Activated CD8-positive, alpha-beta memory T cell treated with anti-CD3 and anti-CD28 coated beads for 36 hours (primary cell): ENCODE data around the gene GAB3. TPM values are rescaled to one million over a fixed set of nuclear protein-coding genes. Genes with fewer than 3 reads are reported as not detected.

Experiments used
- CTCF ChIA-PET: fragments of 350-600 bp; sonication (Branson Sonifier 250); formaldehyde crosslinking; loops from one replicate; lab custom pipeline; 2021; ENCODE audit warnings: antibody characterized with exemption; lab: Charles Lee
- POLR2A ChIA-PET: fragments of 350-600 bp; sonication (Branson Sonifier 250); formaldehyde crosslinking; loops from one replicate; lab custom pipeline; 2021; ENCODE audit warnings: antibody characterized with exemption; lab: Charles Lee
- total RNA-seq, 2 experiments: library from RNA; stranded (reverse); gene quantifications; one replicate each; pipeline ENCODE4 v1.2.3, GENCODE V29; 2021

GAB3 gene
- total RNA-seq, 2 experiments from 2014 or later: 5.6 to 6.0 TPM

DNA sequence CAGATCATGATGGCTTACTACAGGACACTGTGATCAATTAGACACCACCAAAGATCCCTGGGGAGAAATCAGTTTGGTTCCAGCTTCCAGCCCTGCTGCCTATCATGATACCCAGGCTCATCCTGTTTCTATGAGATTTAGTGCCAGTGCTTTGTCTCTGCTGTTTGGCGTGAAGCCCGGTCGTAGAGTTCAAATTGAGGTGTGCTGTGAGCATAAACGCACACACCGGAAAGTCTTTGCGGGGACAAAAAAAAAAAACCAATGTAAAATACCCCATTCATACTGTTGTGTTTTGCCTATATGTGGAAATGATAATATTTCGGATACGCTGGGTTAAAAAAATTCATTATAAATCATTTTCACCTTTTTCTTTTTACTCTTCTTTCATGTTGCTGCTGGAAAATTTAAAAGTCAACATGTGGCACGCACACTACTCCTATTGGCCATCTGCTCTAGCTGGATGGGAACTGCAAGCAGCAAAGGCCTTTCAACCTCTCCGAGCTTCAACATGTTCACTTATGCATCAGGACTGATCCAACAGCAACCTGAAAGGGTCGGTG is 11.2 kb upstream of the GAB3 start:
- ChIA-PET POLR2A (no interaction called here), CTCF (interaction anchor here (1.1 kb wide), 1 partner anchor 14 kb away, joined by 4 read pairs; no protein-coding TSS in a partner anchor)

DNA sequence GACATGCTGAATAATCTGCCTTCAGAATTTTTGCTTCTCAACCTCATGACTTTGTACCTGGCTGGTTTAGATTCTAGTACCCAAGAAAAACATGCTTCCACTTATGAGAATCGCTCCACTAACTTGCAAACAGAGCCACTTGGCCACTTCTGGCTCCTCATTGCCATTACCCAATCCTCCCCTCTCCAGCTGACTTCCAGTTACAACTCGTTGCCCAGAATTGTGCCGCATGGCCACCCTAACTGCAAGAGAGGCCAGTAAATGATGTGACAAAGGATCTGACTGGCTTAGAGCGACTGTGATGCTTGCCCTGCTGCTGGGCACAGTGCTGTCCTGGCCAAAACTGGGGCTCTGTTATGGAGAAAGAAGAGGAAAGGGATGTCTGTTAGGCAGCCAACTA is 7.8 kb upstream of the GAB3 start:
- ChIA-PET POLR2A (no interaction called here), CTCF (no interaction called here)

DNA sequence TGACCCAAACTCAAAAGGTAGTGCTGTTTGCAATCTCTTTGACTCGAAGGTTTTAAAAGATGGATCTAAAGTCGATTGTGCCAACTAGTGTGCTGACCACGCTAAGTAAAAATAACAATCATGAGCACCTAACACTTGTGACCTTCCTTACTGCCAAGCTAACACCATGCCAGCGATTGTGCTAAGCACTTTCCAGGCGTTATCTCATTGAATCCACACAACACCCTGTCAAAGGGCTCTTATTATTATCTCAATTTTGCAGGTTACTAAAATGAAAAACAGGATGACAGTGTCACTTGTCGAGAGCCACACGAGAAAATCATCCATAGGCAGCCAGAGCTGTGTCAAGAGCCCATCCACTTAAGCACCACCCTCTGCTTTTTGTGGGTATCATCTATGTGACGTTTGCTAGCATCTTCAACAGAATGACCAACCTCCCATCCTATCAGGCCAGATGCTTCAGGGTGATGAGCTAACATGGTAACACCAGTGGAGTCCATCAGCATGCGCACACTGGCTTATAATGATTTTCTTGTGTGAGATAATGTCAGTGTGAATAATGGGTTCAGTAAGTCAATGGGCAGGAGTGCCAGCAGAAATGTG is 893 bp upstream of the GAB3 start:
- CTCF ChIA-PET: interaction anchor here (1.0 to 4.6 kb wide), 2 partner anchors 20 to 34 kb away, joined by 6 to 34 read pairs; no protein-coding TSS in a partner anchor
- POLR2A ChIA-PET: no interaction called here

DNA sequence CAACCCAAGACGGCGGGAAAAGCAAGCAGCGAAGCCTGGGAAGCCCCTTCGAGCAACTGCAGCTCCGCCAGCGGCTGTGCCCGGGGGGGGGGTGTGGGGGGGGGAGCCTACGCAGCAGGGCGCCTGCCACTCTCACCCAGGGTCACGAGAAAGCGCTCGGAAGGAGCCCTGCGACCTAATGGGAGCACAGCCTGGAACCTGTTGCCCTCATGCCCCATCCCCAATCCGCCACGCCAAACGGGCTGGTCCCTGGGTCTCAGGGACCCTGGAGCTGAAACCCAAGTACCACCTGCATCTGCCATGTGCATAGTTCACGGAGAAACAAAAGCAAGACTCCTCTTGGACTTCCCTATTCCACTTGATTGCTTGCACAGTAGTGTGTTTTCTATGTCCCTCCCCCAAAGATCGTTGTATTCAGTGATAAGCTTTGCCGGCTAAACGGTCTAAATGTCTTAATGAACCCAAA is 359 bp upstream of the GAB3 start:
- POLR2A ChIA-PET: interaction anchor here (0.8 to 1.6 kb wide), 3 partner anchors 14 to 32 kb away, joined by 3 to 8 read pairs (median 6); no protein-coding TSS in a partner anchor
- CTCF ChIA-PET: interaction anchor here (1.0 to 4.6 kb wide), 2 partner anchors 19 to 33 kb away, joined by 6 to 34 read pairs; no protein-coding TSS in a partner anchor

DNA sequence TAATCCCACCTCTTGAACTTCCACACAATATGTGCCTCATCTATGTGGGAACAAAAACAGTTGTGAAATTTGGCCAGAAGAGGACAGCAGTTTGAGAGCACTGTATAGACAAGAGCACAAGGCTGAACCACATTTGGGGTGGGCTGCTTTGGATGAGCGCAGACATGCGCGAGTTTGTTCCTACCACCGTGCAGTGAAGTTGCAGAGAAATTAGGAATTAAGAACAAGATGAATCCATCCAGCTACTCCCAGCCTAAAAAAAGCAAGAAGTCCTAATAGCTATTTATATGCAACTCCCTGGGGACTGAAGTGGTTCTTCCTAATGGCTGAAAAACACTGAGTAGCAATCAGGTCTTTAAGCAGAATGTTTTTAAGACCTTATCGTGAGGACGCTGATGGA is 1.0 kb downstream of the GAB3 start:
- CTCF ChIA-PET: interaction anchor here (2.3 to 4.6 kb wide), 2 partner anchors 25 to 32 kb away, joined by 16 to 34 read pairs; no protein-coding TSS in a partner anchor
- POLR2A ChIA-PET: interaction anchor here (1.6 kb wide), 1 partner anchor 31 kb away, joined by 6 read pairs; no protein-coding TSS in a partner anchor

DNA sequence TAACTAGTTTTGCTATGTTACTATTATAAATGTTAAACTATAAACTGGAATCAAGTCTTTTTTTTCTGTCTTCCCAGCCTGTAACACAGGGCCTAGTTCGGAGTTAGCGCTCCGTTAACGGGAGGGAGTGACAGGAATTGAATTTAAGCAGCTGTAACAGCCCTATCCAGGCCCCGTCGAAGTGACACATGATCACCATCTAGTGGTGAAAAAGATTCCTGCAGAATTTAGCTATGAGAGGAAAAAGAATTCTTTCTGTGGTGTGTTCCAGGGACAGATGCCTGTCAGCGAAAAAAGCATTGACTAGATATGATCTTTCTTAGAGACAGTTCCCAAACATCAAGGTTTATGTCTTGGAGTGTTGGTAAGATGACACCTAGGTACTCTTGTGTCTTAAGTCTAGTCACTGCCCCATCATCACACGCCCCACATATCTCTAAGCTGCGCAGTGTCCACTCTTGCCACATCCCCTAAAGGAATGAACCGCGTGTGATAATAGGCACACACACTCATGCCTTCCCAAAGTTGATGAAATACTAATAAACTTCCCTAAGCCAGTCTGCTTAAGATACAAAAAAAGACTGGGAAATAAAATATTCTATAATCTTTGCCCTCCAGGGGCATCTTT is 2.1 kb downstream of the GAB3 start:
- CTCF ChIA-PET: interaction anchor here (0.7 to 4.6 kb wide), 10 partner anchors 8 to 31 kb away, joined by 3 to 34 read pairs (median 4); partner anchors contain the start of gene DKC1
- POLR2A ChIA-PET: interaction anchor here (0.9 kb wide), 1 partner anchor 30 kb away, joined by 3 read pairs; no protein-coding TSS in a partner anchor

DNA sequence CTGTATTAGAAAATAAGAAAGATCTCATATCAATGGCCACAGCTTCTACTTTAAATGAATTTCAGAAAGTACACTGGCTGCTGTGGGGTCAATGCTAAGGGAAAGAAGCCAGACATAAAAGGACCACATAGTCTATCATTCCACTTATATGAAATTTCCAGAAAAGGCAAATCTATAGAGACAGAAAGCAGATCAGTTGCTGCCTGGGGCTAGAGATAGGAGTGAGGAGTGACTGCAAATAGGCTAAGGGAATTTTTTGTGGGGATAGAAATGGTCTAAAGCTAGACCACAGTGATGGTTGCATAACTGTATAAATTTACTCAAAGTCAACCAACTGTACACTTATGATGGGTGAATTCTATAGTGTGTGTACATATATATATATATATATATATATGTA is 8.3 kb downstream of the GAB3 start:
- ChIA-PET CTCF (no interaction called here), POLR2A (no interaction called here)

DNA sequence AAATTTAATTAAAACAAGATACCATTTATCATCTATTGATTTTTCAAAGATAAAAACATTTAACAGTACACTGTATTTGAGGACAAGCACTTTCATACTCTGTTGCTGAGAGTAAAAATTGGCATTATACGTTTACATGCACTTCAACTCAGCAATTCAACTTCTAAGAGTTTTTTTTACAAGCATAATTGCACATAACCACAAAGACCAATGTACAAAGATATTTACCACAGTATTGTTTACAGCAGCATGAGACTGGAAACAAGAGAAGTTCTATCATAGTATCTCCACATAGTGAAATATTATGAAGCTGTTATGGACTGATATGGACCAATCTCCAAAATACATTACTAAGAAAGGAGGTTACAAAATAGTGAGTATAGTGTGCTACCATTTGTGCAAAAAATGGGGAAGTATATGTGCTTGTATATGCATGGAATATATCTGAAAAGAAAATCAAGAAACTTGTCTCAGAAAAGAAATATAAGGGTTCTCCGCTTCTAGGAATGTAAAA is 10.9 kb downstream of the GAB3 start:
- ChIA-PET POLR2A (no interaction called here), CTCF (interaction anchor here (1.0 to 1.3 kb wide), 3 partner anchors 9 to 11 kb away, joined by 3 read pairs; no protein-coding TSS in a partner anchor)

DNA sequence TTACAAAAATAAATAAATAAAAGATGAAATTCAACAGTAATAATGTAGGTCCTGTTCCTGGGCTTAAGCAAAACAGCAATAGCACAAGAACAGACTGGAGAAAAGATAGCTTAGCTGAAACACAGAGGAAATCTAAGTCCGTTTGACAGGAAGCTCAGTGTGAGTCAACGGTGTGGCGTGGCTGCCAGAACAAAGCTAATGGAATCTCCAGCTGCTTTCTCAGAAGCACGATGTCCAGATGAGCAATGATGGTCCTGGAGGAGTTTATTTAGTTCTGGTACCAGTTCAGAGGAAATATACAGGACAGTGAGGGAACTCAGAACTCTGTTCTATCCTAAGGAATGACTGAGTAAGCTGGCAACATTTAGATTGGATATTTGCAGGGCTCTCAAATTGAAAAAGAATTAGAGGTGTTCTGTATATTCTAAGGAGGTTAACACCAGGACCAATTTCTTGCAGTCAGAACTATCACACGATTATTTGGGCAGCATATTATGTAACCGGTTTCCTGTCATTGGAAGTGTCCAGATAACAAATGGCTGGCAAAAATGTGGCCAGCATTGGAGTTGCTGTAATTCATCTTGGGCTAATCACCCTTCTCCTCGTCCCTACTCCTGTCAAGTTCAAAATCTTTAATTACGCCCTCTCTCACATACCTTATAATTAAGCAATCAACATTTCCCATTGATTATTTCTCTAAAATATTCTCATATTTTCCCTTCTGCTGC is 12.7 kb downstream of the GAB3 start:
- ChIA-PET POLR2A (interaction anchor here (1.2 kb wide), 1 partner anchor 9 kb away, joined by 3 read pairs; no protein-coding TSS in a partner anchor), CTCF (interaction anchor here (0.8 kb wide), 1 partner anchor 11 kb away, joined by 5 read pairs; no protein-coding TSS in a partner anchor)

DNA sequence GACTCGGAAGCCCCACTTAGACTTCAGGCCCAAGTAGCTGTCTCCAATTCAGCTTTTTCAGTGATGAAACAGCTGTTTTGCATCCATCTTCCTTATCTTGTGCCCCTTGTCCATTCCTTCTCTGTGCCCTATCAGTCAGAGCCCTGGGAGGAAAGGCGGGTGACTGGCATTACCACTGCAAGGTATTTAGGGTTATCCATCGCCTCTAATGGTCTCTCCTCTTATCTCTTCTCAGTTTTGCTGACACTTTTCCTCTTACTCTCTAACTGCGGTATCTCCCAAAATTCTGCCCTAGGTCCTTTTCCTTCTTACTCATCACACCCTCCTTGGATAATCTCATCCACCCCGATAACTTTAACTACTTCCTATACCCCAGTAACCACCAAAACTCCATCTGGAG is 13.7 kb downstream of the GAB3 start:
- CTCF ChIA-PET: interaction anchor here (0.8 kb wide), 1 partner anchor 12 kb away, joined by 5 read pairs; no protein-coding TSS in a partner anchor
- POLR2A ChIA-PET: interaction anchor here (1.2 kb wide), 1 partner anchor 8 kb away, joined by 3 read pairs; no protein-coding TSS in a partner anchor

DNA sequence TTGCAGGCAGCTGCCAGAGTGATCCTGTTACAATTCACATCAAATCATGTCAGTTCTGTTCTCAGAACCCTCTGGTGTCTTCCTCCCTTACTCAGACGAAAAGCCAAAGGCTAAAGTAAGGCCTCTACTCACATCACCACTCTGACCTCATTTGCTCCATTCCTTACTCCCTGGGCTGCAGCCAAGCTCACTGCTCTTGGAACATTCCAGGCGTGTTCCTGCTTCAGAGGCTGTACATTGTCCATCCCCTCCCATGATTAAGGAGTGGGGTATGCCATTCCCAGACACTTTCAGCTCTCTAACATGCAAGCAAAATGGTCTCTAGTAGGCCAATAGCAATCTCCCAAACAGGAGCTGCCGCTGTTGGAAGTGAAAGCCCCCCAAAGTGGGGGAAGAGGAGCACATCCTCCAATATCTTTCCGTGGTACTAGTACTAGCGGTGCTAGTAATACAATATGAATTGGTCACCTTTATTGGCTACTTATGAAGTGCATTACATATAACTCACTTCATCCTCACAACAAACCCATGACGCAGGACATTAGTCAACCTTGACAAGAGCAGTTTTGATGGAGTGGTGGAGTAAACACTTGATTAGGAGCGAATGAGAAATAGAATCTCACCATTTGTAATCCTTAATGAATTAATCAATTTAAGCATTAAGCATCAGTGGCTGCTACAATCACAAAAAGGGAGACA is 15.0 kb downstream of the GAB3 start:
- ChIA-PET CTCF (interaction anchor here (1.5 kb wide), 1 partner anchor 13 kb away, joined by 6 read pairs; no protein-coding TSS in a partner anchor), POLR2A (no interaction called here)

DNA sequence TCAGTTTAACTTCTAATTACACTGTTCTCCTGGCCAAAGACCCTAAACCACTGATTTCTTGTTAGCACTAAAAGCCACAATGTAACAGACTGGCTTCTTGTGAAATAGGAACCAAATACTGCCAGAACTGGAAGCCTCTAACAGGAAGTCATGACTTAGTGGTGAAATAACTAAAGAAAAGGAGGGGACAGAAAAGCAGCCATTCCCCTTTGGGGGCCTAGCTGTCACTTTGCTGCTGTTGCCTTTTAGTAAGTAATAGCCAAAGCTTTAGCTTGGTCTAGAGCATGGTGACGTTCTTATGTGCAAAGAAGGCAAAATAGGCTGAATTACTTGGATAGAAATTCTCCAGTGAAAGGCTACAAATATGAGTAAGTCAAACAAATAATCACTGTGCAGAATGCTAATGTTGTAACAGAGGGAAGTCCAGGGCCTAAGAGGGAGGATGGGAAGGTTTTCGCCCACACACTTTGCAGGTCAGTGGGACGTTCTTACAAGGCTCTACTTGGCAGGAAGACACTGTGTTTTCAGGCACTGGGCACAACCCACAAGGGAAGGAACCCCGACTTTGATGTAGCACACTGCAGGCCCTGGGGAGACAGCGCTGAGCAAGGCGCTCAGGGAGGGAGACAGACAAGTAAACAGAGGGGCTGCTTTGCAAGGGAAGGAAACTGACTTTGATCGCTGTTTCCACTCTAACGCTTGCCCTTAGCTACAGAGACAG is 16.7 kb downstream of the GAB3 start:
- POLR2A ChIA-PET: interaction anchor here (0.7 kb wide), 1 partner anchor 21 kb away, joined by 3 read pairs; no protein-coding TSS in a partner anchor
- CTCF ChIA-PET: interaction anchor here (0.7 to 1.2 kb wide), 2 partner anchors 14 to 16 kb away, joined by 3 read pairs; no protein-coding TSS in a partner anchor

DNA sequence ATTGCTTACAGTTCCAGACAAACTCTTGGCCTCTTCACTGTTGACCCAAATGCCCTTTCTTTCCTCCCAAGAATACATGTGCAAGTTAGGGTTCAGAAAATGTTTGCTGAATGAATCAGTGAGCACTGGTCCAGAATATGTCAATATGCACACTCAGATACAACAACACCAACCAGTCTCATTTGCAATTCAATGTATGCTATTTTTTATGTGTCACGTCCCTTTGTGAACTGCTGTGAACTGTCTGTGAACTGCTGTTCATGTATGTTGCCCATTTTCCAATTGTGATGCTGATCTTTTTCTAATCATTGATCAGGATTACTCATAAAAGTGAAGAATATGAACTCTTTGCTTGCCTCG is 17.8 kb downstream of the GAB3 start:
- POLR2A ChIA-PET: no interaction called here
- CTCF ChIA-PET: interaction anchor here (1.1 to 1.5 kb wide), 4 partner anchors 8 to 18 kb away, joined by 3 to 6 read pairs (median 4); partner anchors contain the start of gene GAB3

DNA sequence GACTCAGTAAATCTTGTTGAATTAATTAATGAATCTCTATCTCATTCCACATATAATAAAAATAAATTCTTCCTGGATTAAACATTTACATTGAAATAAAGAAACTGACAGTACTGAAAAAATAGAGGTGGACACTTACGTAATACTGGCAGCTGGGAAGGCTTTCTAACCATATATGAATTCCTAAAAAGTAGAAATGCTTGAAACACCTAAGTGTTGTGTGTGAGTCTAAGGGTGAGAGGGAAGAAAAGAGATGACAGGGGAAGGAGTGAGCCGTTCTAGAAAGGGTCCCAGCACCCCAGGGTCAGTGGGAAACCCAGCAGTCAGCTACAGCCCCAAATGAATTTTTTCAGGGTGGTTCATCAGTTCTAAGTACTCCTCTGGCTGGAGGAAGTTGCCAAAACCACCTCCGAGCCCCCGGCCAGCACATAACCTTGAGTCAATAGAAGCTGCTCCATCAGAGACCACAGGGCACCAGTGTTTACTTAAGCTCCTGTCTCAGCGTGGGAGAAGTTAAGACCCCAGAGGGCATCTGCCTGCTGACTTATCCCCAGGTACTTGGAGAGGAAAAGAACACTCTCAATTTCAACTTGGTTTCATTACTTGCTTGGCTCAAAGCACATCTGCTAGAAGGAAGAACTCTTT is 18.3 kb downstream of the GAB3 start:
- CTCF ChIA-PET: interaction anchor here (1.1 to 1.5 kb wide), 5 partner anchors 8 to 18 kb away, joined by 3 to 6 read pairs (median 4); partner anchors contain the start of gene GAB3
- POLR2A ChIA-PET: interaction anchor here (1.2 kb wide), 1 partner anchor 14 kb away, joined by 4 read pairs; no protein-coding TSS in a partner anchor

DNA sequence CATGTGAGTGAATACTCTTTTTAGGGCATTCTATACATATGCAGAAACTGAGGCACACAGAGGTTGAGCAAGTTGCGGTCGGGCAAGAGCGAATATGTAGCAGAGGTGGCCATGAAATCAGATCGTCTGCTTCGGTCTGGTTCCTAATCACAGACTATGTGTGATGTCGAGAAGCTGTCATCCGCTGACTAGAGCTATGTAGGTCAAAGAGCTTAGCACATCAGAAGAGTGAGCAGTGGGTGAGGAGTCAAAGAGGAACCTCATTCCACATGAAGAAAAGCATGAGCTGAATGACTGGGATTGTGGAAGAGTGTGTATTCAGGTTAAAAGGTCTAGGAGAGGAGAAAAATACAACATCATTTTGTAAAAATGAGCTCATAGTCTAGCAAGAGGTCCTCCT is 19.0 kb downstream of the GAB3 start:
- CTCF ChIA-PET: interaction anchor here (1.2 to 1.5 kb wide), 3 partner anchors 15 to 19 kb away, joined by 4 to 6 read pairs (median 4); partner anchors contain the start of gene GAB3
- POLR2A ChIA-PET: interaction anchor here (1.2 kb wide), 1 partner anchor 13 kb away, joined by 4 read pairs; no protein-coding TSS in a partner anchor

DNA sequence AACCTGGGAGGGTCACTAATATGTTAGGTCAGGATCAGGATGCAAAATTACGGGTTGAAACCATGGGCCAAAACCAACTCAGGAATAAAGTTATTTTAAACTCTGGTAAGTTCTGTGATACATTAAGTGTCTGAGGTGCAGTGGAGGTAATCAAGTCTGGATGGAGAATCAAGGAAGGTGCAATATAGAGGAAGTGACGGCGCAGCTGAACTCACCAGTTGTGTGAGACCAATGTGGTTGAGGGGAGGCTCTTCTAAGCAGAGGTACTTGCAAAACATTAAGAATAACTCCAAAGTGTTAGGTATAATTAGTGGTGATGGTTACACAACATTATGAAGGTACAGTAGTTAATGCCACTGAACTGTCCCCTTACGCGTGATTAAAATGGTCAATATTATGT is 19.7 kb downstream of the GAB3 start:
- CTCF ChIA-PET: no interaction called here
- POLR2A ChIA-PET: no interaction called here
